Muscle layer of duodenum (tissue), 2 donors: ENCODE data around the gene LTF.

Experiments used
- H3K27ac ChIP-seq: one replicate; pipeline ENCODE4 v1.7.0; 2013; ENCODE audit warnings: mild to moderate bottlenecking, low read length
- H3K27me3 ChIP-seq: one replicate; pipeline ENCODE4 v1.7.0; 2013; ENCODE audit warnings: low read depth, mild to moderate bottlenecking, control low read depth, low read length
- H3K36me3 ChIP-seq, 2 donors: one replicate each; pipeline ENCODE4 v1.7.0; 2013; ENCODE audit warnings: low read length in 2 of 2, control low read depth in 1 of 2, mild to moderate bottlenecking in 1 of 2; ENCODE audit not compliant: insufficient read depth in 2 of 2, control insufficient read depth in 1 of 2
- H3K4me1 ChIP-seq, 2 donors: one replicate each; pipeline ENCODE4 v1.7.0; 2013; ENCODE audit warnings: low read length in 2 of 2, mild to moderate bottlenecking in 2 of 2, control low read depth in 1 of 2, moderate library complexity in 1 of 2; ENCODE audit not compliant: insufficient read depth in 2 of 2, control insufficient read depth in 1 of 2
- H3K4me3 ChIP-seq, 2 donors: one replicate each; pipeline ENCODE4 v1.7.0; 2013; ENCODE audit warnings: low read length in 2 of 2, low read depth in 1 of 2, mild to moderate bottlenecking in 1 of 2
- H3K9me3 ChIP-seq, 2 donors: one replicate each; pipeline ENCODE4 v1.7.0; 2013; ENCODE audit warnings: low read length in 2 of 2, control low read depth in 1 of 2, mild to moderate bottlenecking in 1 of 2; ENCODE audit not compliant: control insufficient read depth in 1 of 2
- donor health status: healthy.

Gene LTF

GRCh38 chr3:46477756-46478155, 13.1 kb upstream of the LTF start:
- Histone ChIP-seq H3K36me3 (no peaks in the 10 kb centered on the region), H3K4me1 (no peaks in the 10 kb centered on the region), H3K27me3 (no peaks in the 10 kb centered on the region), H3K4me3 (no peak overlapping the region), H3K27ac (no peak overlapping the region), H3K9me3 (peaks cover 0 to 7% of the 10 kb centered on the region in 2 donors)

GRCh38 chr3:46477145-46477544, 12.4 kb upstream of the LTF start:
- H3K4me1 ChIP-seq, result no peaks in the 10 kb centered on the region
- H3K36me3 ChIP-seq, result no peaks in the 10 kb centered on the region
- H3K9me3 ChIP-seq, result peaks cover 0 to 7% of the 10 kb centered on the region in 2 donors
- no peak overlapping the region for H3K4me3 ChIP-seq
- no peak overlapping the region for H3K27ac ChIP-seq
- no peaks in the 10 kb centered on the region for H3K27me3 ChIP-seq

- Histone ChIP-seq H3K4me3 (no peak overlapping the region), H3K27ac (no peak overlapping the region), H3K27me3 (no peaks in the 10 kb centered on the region), H3K36me3 (no peaks in the 10 kb centered on the region), H3K4me1 (no peaks in the 10 kb centered on the region), H3K9me3 (peaks cover 0 to 7% of the 10 kb centered on the region in 2 donors)
These were observed 8.0 kb upstream of the LTF start for GRCh38 chr3:46472736-46473135.

- Histone ChIP-seq H3K4me1 (no peaks in the 10 kb centered on the region), H3K4me3 (no peak overlapping the region), H3K27me3 (no peaks in the 10 kb centered on the region), H3K36me3 (no peaks in the 10 kb centered on the region), H3K9me3 (peaks cover 0 to 7% of the 10 kb centered on the region in 2 donors), H3K27ac (no peak overlapping the region)
These were observed 6.7 kb upstream of the LTF start for GRCh38 chr3:46471371-46471914.

GRCh38 chr3:46470831-46471230, 6.1 kb upstream of the LTF start:
- Histone ChIP-seq H3K27ac (no peak overlapping the region), H3K9me3 (peaks cover 0 to 7% of the 10 kb centered on the region in 2 donors), H3K4me1 (no peaks in the 10 kb centered on the region), H3K36me3 (no peaks in the 10 kb centered on the region), H3K27me3 (no peaks in the 10 kb centered on the region), H3K4me3 (no peak overlapping the region)

- H3K4me1 ChIP-seq, result no peaks in the 10 kb centered on the region
- H3K9me3 ChIP-seq, result peaks cover 0 to 3% of the 10 kb centered on the region in 2 donors
- H3K36me3 ChIP-seq, result no peaks in the 10 kb centered on the region
- H3K27me3 ChIP-seq, result no peaks in the 10 kb centered on the region
- H3K27ac ChIP-seq, result no peak overlapping the region
- H3K4me3 ChIP-seq, result no peak overlapping the region
These were observed 5.1 kb upstream of the LTF start for GRCh38 chr3:46469680-46470357.

- Histone ChIP-seq H3K9me3 (no peaks in the 10 kb centered on the region), H3K27ac (no peak overlapping the region), H3K4me1 (no peaks in the 10 kb centered on the region), H3K36me3 (no peaks in the 10 kb centered on the region), H3K4me3 (no peak overlapping the region), H3K27me3 (peaks cover 5% of the 10 kb centered on the region)
These were observed 4.3 kb upstream of the LTF start for GRCh38 chr3:46468753-46469600.

- no peaks in the 10 kb centered on the region for H3K4me1 ChIP-seq
- no peak overlapping the region for H3K27ac ChIP-seq
- peaks cover 5% of the 10 kb centered on the region for H3K27me3 ChIP-seq
- H3K4me3 ChIP-seq, result no peak overlapping the region
- no peaks in the 10 kb centered on the region for H3K9me3 ChIP-seq
- H3K36me3 ChIP-seq, result no peaks in the 10 kb centered on the region
These were observed 2.9 kb upstream of the LTF start for GRCh38 chr3:46467562-46467961.

GRCh38 chr3:46466871-46467403, 2.2 kb upstream of the LTF start:
- Histone ChIP-seq H3K4me1 (no peaks in the 10 kb centered on the region), H3K27ac (no peak overlapping the region), H3K4me3 (no peak overlapping the region), H3K9me3 (no peaks in the 10 kb centered on the region), H3K27me3 (peaks cover 5% of the 10 kb centered on the region), H3K36me3 (no peaks in the 10 kb centered on the region)

- Histone ChIP-seq H3K27ac (no peak overlapping the region), H3K4me1 (no peaks in the 10 kb centered on the region), H3K9me3 (no peaks in the 10 kb centered on the region), H3K36me3 (no peaks in the 10 kb centered on the region), H3K27me3 (peaks cover 5% of the 10 kb centered on the region), H3K4me3 (no peak overlapping the region)
These were observed 1.6 kb upstream of the LTF start for GRCh38 chr3:46466273-46466672.

- H3K36me3 ChIP-seq, result no peaks in the 10 kb centered on the region
- H3K4me1 ChIP-seq, result no peaks in the 10 kb centered on the region
- no peak overlapping the region for H3K27ac ChIP-seq
- H3K9me3 ChIP-seq, result peaks cover 6% of the 10 kb centered on the region in 2 donors
- no peak overlapping the region for H3K4me3 ChIP-seq
- peaks cover 5% of the 10 kb centered on the region for H3K27me3 ChIP-seq
These were observed 453 bp upstream of the LTF start for GRCh38 chr3:46465196-46465520.
